Measurements from ENCODE around the gene TAF6.

Gene TAF6

DNA sequence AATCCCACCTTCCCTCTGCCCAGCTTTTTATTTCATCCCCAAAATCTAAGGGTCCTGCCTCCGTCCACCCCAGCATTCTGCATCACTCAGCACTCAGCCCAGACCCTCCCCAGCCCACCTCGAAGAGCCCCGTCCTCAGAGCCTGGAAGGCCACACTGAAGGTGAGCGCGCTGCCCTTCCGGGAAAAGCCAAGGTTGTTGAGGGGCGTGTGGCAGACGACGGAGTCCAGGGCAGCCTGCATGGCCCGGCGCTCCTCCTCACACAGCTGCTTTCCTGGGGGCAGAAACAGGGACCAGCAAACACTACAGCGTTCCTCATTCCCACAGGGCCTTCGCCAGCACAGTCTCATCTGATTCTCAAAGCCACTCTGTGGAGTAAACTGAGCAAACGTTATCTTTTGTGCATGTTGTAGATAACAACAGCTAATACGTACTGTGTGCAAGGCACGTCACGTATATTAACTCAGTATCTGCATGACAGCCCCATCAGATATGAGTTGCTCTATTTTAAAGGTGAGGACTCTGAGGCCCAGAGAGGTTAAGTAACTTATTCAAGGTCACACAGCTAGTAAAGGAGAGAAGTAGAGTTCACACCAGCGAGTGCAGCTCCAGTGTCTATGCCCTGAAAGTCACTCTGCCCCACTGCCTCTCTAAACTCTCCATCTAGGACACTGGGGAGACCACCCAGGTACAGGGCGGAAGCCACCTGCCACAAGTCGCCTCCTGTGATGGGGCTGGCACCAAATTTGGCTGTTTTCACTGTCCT lies 36.6 kb upstream of the TAF6 start:
- TF ChIP-seq CTCF (conservative IDR thresholded peaks at IDR 0.05) = no peak
- H3K27ac ChIP-seq = no peak overlapping the region

DNA sequence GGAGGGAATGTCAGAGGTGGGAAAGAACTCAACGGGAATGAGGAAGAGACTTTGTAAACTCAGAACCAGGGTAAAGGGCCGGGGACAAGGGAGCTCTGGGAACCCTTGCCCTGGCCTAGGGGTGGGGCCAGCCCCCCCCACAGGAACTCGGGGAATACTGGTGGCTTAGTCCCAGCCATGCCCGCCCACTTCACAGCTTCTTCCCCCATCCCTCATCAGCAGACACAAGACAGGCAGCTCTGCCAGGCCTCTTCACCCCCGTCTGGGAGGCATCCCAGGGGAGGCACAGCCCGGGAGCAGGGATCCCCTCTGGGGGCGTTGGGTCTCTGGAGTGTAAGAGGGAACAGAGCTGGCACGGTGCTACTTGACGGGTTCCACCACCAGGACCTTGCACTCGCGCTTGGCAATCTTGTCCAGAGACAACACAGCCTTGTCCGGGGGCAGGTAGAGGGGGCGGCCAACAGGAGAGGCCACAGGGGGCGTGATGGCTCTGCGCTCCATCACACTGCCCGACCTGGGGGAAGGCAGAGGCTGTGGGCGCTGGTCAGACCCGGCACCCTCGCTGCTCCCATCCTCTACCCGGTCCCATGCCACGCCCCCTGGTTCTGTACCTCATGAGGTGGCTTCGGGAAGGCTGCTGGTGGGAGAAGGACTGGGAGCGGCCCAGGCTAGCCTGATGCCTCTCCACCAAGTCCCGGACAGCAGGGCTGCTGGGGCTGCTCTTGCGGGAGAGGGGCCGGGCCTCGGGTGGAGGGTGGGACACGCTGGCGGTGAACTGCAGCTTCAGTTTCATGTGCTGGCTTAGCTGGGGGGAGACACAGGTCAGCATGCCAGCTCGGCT lies 35.7 kb upstream of the TAF6 start:
- no peak overlapping the region for H3K27ac ChIP-seq
- no peak for TF ChIP-seq CTCF (conservative IDR thresholded peaks at IDR 0.05)

GRCh38 chr7:100153708-100154535 lies 34.8 kb upstream of the TAF6 start:
- H3K27ac ChIP-seq = no peak overlapping the region
- no peak for TF ChIP-seq CTCF (conservative IDR thresholded peaks at IDR 0.05)

- TF ChIP-seq CTCF (conservative IDR thresholded peaks at IDR 0.05) = no peak
- no peak overlapping the region for H3K27ac ChIP-seq
Measured at GRCh38 chr7:100152937-100153666, 33.9 kb upstream of the TAF6 start.

- TF ChIP-seq CTCF (conservative IDR thresholded peaks at IDR 0.05) = no peak
- no peak overlapping the region for H3K27ac ChIP-seq
Measured at GRCh38 chr7:100152404-100152803, 33.2 kb upstream of the TAF6 start.

DNA sequence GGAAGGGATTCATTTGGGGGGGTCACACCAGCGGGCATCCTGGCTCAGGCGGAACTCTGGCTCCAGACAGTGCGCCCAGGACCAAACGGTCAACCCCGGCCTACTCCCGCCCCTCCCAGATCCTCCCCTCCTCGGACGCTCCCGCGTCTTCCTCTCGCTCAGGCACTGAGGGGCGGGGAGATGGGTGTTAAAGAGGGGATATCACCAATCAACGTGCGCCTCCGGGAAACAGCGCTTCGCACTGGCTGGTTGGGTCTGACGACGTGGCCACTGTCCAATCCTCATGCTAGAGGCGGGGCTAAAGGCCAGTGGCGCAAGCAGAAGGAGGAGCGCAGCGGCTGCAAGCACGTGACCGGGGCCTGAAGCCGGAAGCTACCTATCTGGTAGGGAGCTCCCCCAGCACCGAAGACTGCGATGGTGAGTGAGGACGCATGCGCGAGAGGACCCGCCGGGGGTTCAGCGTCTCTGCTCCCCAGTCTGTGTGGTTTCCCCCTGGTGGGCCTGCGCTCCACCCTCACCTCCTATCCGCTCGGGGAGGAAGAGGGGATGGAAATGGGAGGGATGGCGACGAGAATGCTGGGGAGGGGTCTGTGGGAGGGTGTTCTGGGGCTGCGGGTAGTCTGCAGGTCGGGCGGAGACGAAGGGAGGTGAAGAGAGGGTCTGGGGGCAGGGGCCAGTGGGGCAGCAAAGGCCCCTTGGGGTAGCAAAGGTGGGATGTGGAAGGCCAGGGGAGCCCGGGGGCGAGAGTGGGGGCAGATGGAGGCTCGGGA lies 29.6 kb upstream of the TAF6 start, which contains the start of gene LAMTOR4:
Gene LAMTOR4 (plus strand): TSS at position 360 of the 770 bp plus-strand sequence. CDS start 55 bp downstream, at position 415.
- no peak for TF ChIP-seq CTCF (conservative IDR thresholded peaks at IDR 0.05)
- peak within 1 kb of the TSS; percentile 88 for H3K27ac ChIP-seq

Data from VCaP (cell line).